ENCODE data around the gene C12orf43.
A peak's percentile ranks its signal among the peaks of the same experiment; 100 is the strongest.
"Not testable (repeated sequence)": the region's sequence is repeated elsewhere in the genome, so short reads cannot be mapped to it uniquely, and the experiment has no call there.

Gene C12orf43, protein sequence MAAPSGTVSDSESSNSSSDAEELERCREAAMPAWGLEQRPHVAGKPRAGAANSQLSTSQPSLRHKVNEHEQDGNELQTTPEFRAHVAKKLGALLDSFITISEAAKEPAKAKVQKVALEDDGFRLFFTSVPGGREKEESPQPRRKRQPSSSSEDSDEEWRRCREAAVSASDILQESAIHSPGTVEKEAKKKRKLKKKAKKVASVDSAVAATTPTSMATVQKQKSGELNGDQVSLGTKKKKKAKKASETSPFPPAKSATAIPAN

DNA sequence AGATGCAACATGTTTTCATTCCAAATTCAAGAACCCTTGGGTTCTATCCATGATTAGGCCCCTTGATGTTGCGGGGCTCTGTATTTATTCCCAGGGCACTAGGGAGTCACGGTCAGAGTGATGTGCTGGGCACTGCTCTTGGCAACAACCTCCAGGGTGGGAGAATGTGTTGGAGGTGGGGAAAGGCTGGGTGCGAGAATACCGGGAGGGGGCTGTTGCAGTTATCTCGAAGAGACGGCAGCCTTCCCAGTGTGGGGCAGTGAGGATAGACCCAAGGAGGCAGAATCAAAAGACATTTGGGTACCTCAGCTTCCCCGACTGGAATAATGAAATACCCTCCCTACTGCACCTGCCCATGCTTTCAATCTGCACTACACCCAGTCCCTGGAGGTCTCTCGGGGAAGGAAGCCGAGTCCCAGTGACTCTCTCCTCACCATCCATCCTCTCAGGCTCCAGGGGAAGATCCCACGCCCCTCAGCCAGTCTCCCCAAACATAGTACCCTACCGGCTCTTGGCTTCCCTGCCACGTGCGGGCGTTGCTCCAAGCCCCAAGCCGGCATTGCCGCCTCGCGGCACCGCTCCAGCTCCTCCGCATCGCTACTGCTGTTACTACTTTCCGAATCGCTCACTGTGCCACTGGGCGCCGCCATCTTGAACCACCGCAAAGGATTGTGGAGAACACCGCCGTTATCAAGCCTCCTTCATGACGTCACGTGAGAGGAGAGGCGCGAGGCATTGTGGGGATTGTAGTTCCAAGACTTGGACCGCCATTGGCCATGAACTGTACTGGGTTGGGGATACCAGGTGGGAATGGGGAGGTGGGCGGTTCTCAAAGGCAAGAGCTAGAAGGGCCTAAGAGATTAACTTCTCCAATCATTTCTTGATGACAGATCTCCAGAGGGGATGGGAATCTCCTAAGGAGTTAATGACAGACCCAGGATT lies at the start of gene C12orf43:
C12orf43 (minus strand) TSS at position 663 of the 942 bp plus-strand sequence; CDS start at position 650, 13 bp downstream.
- Histone ChIP-seq H3K4me3 (ENCODE audit: low read length) (peak within 1 kb of the TSS; percentile 94), H3K9ac (ENCODE audit: low read length) (peak within 1 kb of the TSS; percentile 55), H3K27me3 (ENCODE audit: control insufficient read depth, insufficient read depth, low read length) (no peaks in the 10 kb centered on the region), H3K36me3 (ENCODE audit: control insufficient read depth, insufficient read depth, low read length) (peaks cover 4% of the 10 kb centered on the region), H3K27ac (ENCODE audit: low read depth, low read length) (peak within 1 kb of the TSS; percentile 35), H3K4me1 (ENCODE audit: control insufficient read depth, insufficient read depth, low read length) (peaks cover 4% of the 10 kb centered on the region)

DNA sequence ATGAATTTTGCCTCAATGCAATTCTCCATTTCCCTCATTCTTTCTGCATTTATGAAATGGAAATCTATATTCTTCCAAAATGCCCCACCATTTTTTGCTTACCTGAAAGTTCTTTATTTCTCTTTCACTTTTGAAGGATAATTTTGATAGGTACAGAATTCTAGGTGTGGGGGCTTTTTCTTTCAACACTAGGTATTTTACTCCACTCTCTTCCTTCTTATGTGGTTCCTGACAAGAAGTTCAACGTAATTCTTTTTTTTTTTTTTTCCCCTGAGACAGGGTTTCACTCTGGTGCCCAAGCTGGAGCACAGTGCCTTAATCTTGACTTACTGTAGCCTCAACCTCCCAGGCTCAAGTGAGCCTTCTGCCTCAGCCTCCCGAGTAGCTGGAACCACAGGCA lies 49.1 kb upstream of the C12orf43 start:
- no peak overlapping the region for H3K27ac ChIP-seq (ENCODE audit: low read depth, low read length)
- H3K4me1 ChIP-seq (ENCODE audit: control insufficient read depth, insufficient read depth, low read length) = no peaks in the 10 kb centered on the region
- no peaks in the 10 kb centered on the region for H3K27me3 ChIP-seq (ENCODE audit: control insufficient read depth, insufficient read depth, low read length)
- H3K4me3 ChIP-seq (ENCODE audit: low read length) = no peak overlapping the region
- H3K9ac ChIP-seq (ENCODE audit: low read length) = no peak overlapping the region
- H3K36me3 ChIP-seq (ENCODE audit: control insufficient read depth, insufficient read depth, low read length) = no peaks in the 10 kb centered on the region

DNA sequence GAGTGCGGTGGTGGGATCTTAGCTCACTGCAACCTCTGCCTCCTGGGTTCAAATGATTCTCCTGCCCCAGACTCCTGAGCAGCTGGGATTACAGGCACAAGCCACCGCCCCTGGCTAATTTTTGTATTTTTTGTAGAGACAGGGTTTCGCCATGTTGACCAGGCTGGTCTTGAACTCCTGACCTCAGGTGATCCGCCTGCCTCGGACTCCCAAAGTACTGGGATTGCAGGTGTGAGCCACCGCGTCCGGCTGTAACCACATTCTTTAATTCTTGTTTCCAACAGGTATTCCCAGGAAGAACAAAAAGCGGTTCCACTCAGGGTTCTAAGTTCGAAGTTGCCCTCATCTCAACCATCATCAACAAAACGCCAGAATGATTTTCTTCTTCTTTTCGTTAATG lies 48.3 kb upstream of the C12orf43 start:
- H3K9ac ChIP-seq (ENCODE audit: low read length); H3K4me3 ChIP-seq (ENCODE audit: low read length); H3K27ac ChIP-seq (ENCODE audit: low read depth, low read length); H3K4me1 ChIP-seq (ENCODE audit: control insufficient read depth, insufficient read depth, low read length); H3K36me3 ChIP-seq (ENCODE audit: control insufficient read depth, insufficient read depth, low read length); H3K27me3 ChIP-seq (ENCODE audit: control insufficient read depth, insufficient read depth, low read length): not testable (repeated sequence)

DNA sequence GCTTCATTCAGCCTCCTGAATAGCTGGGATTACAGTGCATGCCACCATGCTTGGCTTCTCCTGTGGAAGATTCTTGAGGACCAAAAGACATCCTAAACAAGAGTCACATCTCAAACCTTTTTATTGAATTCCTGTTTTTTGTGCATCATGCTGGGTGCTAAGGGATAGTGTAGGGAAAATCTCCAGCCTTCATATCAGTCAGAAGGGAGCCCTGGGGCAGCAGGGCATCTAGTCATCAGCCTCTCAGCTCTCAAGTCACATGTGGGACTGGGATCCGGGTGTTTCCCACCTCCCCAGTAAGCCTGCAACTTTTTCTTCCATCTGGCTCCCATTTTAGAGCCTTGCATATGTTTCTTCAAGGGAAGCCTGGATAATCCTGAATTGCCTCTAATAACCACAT lies 47.8 kb upstream of the C12orf43 start:
- H3K4me3 ChIP-seq (ENCODE audit: low read length) = no peak overlapping the region
- no peaks in the 10 kb centered on the region for H3K4me1 ChIP-seq (ENCODE audit: control insufficient read depth, insufficient read depth, low read length)
- no peak overlapping the region for H3K27ac ChIP-seq (ENCODE audit: low read depth, low read length)
- no peaks in the 10 kb centered on the region for H3K27me3 ChIP-seq (ENCODE audit: control insufficient read depth, insufficient read depth, low read length)
- no peaks in the 10 kb centered on the region for H3K36me3 ChIP-seq (ENCODE audit: control insufficient read depth, insufficient read depth, low read length)
- H3K9ac ChIP-seq (ENCODE audit: low read length) = no peak overlapping the region

DNA sequence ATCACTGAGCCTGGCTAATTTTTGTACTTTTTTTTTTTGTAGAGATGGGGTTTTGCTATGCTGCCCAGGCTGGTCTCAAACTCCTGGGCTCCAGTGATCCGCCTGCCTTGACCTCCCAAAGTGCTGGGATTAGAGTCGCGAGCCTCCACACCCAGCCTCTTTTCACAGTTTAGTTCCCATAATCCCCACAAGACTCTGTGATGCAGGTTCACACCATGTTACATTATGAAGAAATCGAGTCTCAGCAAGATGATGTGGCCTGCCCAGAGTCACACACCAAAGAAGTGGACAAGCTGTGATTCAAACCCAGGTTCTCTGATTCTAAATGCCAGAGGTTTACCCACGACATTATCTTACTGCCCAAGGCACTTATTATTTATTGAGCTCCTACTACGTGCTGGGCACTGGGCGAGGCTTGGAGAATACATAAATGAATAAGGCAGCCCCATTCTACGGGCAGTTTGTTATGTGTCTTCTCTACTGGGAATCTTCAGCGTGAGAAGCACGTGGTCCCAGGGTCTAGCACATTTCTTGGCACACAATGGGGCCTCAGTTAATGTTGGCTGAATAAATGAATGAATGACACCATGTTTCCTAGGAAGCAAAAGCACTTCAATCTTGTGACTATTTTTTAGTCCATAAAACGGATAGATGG lies 46.2 kb upstream of the C12orf43 start:
- Histone ChIP-seq H3K4me1 (ENCODE audit: control insufficient read depth, insufficient read depth, low read length) (no peaks in the 10 kb centered on the region), H3K4me3 (ENCODE audit: low read length) (no peak overlapping the region)

DNA sequence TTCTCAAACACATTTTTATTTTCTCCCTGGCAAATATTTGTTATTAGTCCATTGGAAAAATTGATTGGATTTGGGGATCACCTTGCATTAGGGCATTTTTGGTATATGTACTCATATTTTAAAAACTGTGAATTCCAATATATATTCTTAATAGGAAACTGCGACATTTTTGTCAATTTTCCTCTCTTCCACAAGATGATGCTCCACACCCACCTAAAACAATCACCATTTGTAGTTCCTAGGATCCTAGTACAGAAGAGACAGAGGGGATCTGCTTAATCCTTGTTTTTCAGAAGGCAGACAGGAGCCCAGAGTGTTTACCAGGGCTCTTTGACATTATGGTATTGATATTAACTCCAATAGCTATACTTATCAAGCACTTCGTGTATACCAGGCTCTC lies 45.5 kb upstream of the C12orf43 start:
- H3K4me3 ChIP-seq (ENCODE audit: low read length) = no peak overlapping the region
- no peaks in the 10 kb centered on the region for H3K36me3 ChIP-seq (ENCODE audit: control insufficient read depth, insufficient read depth, low read length)
- no peak overlapping the region for H3K9ac ChIP-seq (ENCODE audit: low read length)
- no peaks in the 10 kb centered on the region for H3K27me3 ChIP-seq (ENCODE audit: control insufficient read depth, insufficient read depth, low read length)
- no peaks in the 10 kb centered on the region for H3K4me1 ChIP-seq (ENCODE audit: control insufficient read depth, insufficient read depth, low read length)
- no peak overlapping the region for H3K27ac ChIP-seq (ENCODE audit: low read depth, low read length)

More for the DNA sequence above, 46.2 kb upstream of the C12orf43 start:
- no peak overlapping the region for H3K9ac ChIP-seq (ENCODE audit: low read length)
- H3K36me3 ChIP-seq (ENCODE audit: control insufficient read depth, insufficient read depth, low read length) = no peaks in the 10 kb centered on the region
- no peak overlapping the region for H3K27ac ChIP-seq (ENCODE audit: low read depth, low read length)
- no peaks in the 10 kb centered on the region for H3K27me3 ChIP-seq (ENCODE audit: control insufficient read depth, insufficient read depth, low read length)

DNA sequence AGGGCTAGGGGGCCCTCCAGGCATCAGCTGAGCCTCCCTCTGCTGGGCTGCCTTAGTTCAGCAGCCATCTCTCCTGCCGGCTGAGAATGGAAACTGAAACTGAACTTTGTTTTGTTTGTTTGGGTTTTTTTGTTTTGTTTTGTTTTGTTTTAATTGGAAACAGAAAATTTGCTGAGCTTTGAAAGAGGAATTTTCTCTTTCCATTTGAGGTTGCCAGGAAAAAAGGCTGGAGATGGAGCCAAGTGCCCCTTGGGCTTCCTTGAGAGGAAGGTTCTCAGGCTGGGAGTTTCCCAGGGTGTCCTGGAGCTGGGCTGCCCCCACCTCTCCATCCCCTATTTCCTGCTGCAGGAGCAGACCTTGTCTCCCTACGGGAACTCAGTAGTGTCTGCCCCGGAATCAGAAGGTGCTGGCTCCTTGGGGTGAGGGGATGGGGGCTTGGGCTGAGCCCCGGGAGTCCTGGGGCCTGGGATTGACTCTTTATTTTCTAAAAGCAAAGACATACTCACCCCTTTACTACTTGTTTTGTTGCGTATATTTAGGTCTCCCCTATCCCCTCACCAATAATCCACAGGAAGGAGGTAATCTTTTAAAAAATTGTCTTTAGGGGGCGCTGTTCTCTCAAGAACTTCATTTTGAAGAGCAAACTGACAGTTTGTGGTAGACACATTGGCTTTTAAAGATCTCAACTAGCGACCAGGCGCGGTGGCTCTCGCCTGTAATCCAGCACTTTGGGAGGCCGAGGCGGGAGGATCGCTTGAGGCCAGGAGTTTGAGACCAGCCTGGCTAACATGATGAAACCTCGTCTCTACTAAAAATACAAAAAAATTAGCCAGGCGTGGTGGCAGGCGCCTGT lies 44.1 kb upstream of the C12orf43 start:
- H3K9ac ChIP-seq (ENCODE audit: low read length) = no peak overlapping the region
- H3K27ac ChIP-seq (ENCODE audit: low read depth, low read length) = no peak overlapping the region
- H3K4me1 ChIP-seq (ENCODE audit: control insufficient read depth, insufficient read depth, low read length) = no peaks in the 10 kb centered on the region
- H3K36me3 ChIP-seq (ENCODE audit: control insufficient read depth, insufficient read depth, low read length) = no peaks in the 10 kb centered on the region
- H3K27me3 ChIP-seq (ENCODE audit: control insufficient read depth, insufficient read depth, low read length) = no peaks in the 10 kb centered on the region
- H3K4me3 ChIP-seq (ENCODE audit: low read length) = peak overlapping the region; percentile 35

DNA sequence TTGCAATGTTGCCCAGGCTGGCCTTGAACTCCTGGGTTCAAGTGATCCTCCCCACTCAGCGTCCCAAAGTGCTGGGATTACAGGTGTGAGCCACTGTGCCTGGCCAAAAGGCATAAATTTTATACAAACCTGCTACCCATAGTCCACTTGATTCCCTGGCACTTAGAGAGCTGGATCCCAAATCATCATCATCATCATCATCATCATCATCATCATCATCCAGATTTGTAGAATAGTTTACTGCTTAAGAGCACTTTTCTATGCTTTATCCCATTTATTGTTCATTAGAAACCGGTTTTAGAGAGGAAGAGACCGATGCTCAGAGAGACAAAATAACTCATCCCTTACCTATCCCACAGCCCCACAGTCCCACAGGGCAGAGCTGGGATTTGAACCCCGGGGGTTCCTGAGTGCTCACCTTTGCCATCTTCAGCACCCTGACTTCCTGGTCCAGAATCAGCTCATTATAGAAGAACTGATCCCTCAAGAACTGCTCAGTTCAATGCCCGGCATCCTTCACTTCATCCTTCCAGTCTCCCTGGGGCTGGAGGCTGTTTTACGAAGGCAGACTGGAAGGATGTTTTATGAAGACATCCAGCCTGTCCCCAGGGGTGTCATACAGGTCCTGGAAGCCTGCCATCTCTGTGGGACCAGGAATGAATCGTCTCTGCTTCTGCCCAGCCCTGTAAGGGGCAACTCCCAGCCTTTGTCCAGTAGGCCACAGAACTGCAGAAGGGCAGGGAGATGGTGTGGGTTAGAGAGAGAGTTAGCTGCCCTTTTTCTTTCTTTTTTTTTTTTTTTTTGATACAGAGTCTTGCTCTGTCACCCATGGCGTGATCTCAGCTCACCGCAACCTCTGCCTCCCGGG lies 43.0 kb upstream of the C12orf43 start:
- no peaks in the 10 kb centered on the region for H3K4me1 ChIP-seq (ENCODE audit: control insufficient read depth, insufficient read depth, low read length)
- H3K27ac ChIP-seq (ENCODE audit: low read depth, low read length) = no peak overlapping the region
- no peaks in the 10 kb centered on the region for H3K36me3 ChIP-seq (ENCODE audit: control insufficient read depth, insufficient read depth, low read length)
- no peak overlapping the region for H3K4me3 ChIP-seq (ENCODE audit: low read length)
- no peak overlapping the region for H3K9ac ChIP-seq (ENCODE audit: low read length)
- no peaks in the 10 kb centered on the region for H3K27me3 ChIP-seq (ENCODE audit: control insufficient read depth, insufficient read depth, low read length)

DNA sequence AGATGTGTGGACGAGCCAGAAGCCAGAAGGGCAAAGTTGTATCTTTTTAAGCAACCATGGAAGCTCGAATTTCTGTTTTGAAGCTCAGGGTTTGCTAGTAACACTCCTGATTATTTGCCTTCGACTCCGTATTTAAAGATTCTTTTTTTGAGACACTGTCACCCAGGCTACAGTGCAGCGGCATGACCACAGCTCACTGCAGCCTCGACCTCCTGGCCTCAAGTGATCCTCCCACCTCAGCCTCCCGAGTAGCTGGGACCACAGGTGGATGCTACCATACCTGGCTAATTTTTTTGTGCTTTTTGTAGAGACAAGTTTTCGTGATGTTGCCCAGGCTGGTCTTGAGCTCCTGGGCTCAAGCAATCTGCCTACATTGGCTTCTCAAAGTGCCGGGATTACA lies 41.5 kb upstream of the C12orf43 start:
- Histone ChIP-seq H3K27me3 (ENCODE audit: control insufficient read depth, insufficient read depth, low read length) (no peaks in the 10 kb centered on the region), H3K27ac (ENCODE audit: low read depth, low read length) (no peak overlapping the region), H3K9ac (ENCODE audit: low read length) (no peak overlapping the region), H3K4me1 (ENCODE audit: control insufficient read depth, insufficient read depth, low read length) (no peaks in the 10 kb centered on the region), H3K36me3 (ENCODE audit: control insufficient read depth, insufficient read depth, low read length) (no peaks in the 10 kb centered on the region), H3K4me3 (ENCODE audit: low read length) (no peak overlapping the region)

DNA sequence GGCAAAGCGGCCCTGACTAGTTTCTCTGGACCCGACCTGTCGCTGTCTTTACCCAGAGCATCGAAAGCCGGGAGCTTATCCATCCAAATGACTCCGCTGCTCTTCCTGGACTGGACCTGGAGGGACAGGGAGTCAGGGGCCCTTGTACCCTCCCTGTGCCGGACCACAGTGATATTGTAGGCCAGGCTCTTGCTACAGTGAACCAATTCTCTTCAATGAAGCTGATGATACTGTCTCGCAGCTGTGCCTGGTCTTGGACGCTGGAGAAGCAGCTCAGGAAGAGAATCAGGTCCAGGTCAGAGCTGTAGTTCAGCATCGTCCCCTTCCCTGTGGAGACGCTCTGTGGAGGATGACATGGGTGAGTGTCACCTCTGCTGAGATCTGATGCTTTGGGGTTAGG lies 37.4 kb upstream of the C12orf43 start:
- Histone ChIP-seq H3K27ac (ENCODE audit: low read depth, low read length) (no peak overlapping the region), H3K36me3 (ENCODE audit: control insufficient read depth, insufficient read depth, low read length) (no peaks in the 10 kb centered on the region), H3K4me1 (ENCODE audit: control insufficient read depth, insufficient read depth, low read length) (no peaks in the 10 kb centered on the region), H3K4me3 (ENCODE audit: low read length) (no peak overlapping the region), H3K27me3 (ENCODE audit: control insufficient read depth, insufficient read depth, low read length) (no peaks in the 10 kb centered on the region), H3K9ac (ENCODE audit: low read length) (no peak overlapping the region)

DNA sequence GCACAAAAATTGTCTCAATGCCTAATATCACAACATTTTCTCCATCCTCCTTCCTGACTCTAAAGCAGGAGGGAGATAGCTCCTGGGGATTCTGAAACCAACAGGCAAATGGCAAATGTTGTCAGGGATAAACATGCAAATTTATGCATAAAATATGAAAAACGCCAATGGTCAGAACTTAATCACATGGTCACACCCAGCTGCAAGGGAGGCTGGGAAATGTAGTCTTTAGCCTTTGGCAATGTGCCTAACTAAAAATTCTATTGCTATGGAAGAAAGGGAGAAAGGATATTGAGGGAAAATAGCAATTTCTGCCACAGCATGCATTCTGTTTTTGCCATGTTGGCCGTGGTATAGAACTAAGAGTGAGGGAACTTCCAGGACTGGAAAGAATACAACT lies 34.4 kb upstream of the C12orf43 start:
- no peaks in the 10 kb centered on the region for H3K4me1 ChIP-seq (ENCODE audit: control insufficient read depth, insufficient read depth, low read length)
- H3K27ac ChIP-seq (ENCODE audit: low read depth, low read length) = no peak overlapping the region
- H3K9ac ChIP-seq (ENCODE audit: low read length) = no peak overlapping the region
- H3K4me3 ChIP-seq (ENCODE audit: low read length) = no peak overlapping the region
- H3K27me3 ChIP-seq (ENCODE audit: control insufficient read depth, insufficient read depth, low read length) = no peaks in the 10 kb centered on the region
- no peaks in the 10 kb centered on the region for H3K36me3 ChIP-seq (ENCODE audit: control insufficient read depth, insufficient read depth, low read length)
